Left lobe of liver (tissue), 2 donors: Measurements from ENCODE around the gene NDST4. TPM values are rescaled to one million over a fixed set of nuclear protein-coding genes. Genes with fewer than 3 reads are reported as not detected.

Experiments
- ATAC-seq: fragments of 200-7000 bp; cut with Tn5 transposase; one replicate; pipeline ENCODE4 v1.9.1; 2020; ENCODE audit warnings: mild to moderate bottlenecking, moderate library complexity
- DNase-seq: peaks from one replicate; pipeline ENCODE4 v3.0.0-alpha.2; 2020; ENCODE audit warnings: low spot score
- total RNA-seq: library from RNA; stranded (reverse); gene quantifications from one replicate; pipeline ENCODE4 v1.2.1, GENCODE V29; 2021
- donor health status: DM: no; HTN: no; CAD: no; lungs with moderate emphysema.
- donor health status: DM: no; HTN: yes; CAD: no.

NDST4 gene
- total RNA-seq, 1 donor from 2014 or later = not detected

DNA sequence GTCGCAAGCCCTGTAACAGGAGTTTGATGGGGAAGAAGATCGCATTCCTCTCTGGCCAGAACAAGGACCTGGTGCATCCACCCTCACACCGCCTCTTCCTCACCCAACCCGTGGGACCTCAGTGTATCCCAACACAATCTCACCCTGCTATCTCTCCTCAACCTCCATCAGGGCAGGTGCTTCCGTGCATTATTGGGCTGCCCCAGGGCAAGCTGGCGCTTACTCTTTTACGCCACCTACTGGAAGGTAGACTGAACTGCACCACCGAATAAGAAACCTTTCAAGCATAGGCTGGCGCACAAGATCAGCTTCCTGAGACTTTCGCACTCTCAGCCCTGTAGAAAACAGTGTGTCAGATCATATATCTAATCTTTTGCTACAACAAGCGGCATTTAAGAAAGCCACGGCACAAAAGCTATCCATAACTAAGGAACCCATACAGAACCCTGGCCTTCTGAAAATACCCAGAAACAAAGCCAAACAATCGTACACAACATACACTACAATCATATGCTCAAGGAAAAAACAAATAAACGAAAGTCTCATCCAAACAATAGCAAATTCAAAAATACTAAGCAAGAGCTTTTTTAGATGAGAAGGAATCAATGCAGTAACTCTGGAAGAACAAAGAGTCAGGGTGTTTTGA, 305.5 kb downstream of the NDST4 start:
- no peak for DNase-seq
- ATAC-seq = peak; percentile 93

DNA sequence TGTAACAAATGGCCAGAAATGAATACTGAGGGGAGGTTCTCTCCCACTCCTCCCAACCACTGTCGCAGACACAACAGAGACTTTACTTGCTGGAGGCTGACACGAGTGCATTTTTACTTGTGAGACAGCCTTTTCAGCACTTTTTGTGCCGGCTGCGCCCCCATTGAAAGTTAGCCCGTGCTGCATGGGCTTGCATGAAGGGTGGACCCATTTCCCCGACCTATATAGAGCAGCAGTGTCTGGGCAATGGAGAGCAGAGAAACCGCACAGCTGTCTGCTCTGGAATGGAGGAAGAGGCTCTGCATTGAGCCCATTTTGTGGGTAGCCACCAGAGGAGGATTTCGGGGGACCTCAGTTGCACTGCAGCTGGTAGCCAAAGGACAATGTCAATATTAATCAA, 306.1 kb downstream of the NDST4 start:
- ATAC-seq = no peak
- no peak for DNase-seq

DNA sequence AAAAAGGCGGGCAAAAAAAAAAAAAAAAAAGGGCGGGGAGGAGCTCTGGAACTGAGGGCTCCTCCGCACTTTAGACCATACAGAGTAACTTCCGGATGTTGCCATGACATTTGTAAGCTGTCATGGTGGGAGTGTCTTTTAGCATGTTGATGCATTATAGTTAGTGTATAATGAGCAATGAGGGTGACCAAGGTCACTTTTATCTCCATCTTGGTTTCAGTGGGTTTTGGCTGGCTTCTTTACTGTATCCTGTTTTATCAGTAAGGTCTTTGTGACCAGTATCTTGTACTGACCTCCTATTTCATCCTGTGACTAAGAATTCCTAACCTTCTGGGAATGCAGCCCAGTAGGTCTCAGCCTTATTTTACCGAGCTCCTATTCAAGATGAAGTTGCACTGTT, 321.4 kb downstream of the NDST4 start:
- DNase-seq (no peak), ATAC-seq (no peak)

DNA sequence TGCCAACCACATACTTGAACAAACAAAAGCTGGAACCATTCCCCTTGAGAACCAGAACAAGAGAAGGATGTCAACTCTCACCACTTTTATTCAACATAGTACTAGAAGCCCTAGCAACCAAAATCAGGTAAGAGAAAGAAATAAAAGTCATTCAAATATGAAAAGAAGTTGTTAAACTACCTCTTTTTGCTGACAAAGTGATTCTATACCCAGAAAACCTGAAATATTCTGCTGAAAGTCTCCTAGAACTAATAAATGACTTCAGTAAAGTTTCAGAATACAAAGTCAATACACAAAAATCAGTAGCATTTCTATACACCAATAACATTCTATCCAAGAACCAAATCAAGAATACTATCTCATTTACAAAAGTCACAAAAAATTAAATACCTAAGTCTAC, 327.9 kb downstream of the NDST4 start:
- DNase-seq = no peak
- no peak for ATAC-seq

DNA sequence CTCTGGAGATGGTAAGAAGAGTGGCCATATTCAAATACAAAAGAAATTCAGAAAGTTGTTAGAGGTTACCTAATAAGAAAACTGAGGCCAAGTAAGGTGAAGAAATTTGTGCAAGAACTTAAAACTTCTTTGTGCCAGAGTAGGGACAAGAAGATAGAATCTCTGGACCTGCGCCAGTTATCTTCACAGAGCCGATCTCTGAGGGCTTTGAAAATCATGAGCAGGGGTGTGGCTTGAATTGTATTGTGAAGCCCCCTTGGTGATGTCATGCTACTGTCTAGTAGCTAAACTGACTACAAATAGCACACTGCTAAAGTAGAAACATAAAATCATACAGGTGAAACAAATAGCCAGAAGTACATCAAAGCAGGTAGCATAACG, 330.2 kb downstream of the NDST4 start:
- ATAC-seq (no peak), DNase-seq (no peak)

DNA sequence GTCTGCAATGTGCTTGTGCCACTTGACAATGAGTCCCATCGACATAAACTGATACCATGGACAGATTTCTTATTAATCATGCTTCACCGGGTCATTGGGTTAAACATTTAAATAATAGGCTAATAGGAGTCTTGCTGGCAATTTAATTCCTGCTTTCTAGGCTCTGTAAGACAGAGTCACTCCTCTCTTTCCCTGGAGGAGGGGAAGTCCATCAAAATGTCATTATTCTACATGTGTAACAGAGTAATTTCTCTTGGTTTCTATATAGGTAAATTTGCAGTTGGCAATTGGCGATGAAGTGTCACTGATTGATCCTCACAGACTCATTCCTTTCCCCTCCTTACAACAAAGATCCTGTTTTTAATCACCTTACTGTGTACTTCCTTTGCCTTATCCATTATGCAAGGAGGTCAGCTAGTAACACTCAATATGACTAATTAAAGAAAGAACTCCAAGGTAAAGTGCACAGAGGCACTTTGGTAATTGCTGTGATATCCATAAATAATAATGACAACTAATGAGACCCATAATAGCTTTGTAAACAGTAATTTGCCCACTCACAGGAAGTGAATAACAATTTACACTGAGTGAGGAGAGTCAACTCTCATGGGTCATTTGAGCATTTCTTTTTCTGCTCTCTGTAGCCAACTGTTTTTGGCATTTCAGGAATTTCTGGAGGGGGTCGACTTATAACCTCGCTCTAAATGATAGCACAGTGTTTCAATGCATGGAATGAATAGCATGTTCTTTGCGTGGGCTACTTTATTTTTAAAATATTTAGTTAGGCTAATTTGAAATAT, 330.8 kb downstream of the NDST4 start:
- ATAC-seq (no peak), DNase-seq (no peak)

DNA sequence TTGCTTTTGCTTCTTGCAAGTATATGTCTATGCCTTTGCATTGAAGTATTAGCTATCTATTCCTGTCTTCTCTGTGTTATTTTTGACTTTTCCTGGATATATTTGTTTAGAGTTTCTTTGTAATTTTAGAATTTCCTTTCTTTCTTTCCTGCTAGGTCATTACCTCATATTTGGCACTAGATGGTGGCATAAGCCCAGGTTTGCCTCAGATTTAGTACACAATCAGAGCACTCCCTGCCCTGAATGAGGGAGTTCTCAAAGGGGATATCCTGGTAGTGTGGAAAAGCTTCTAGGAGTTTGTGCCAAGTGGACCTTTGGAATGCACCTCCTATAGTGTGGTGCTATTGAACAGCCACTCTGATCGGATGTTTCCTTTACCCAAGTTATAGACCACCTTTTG, 333.2 kb downstream of the NDST4 start:
- DNase-seq (no peak), ATAC-seq (peak; percentile 48)
